Measurements from ENCODE around the gene ADGRV1.

The ADGRV1 gene

GRCh38 chr5:90561766-90562165 lies 3.2 kb downstream of the ADGRV1 start:
- no peak for DNase-seq (ENCODE audit: extremely low read depth, insufficient read length)
- Histone ChIP-seq H3K27me3 (replicated peaks; ENCODE audit: control insufficient read depth, insufficient read depth, low read length) (peaks cover 1% of the 10 kb centered on the region), H3K4me3 (replicated peaks; ENCODE audit: low read depth, low read length) (no peak overlapping the region), H3K36me3 (ENCODE audit: control insufficient read depth, insufficient read depth, low read length) (no peaks in the 10 kb centered on the region)
- no peak for TF ChIP-seq CTCF (IDR thresholded peaks at IDR 0.05; ENCODE audit: insufficient read depth, low read length, poor library complexity, severe bottlenecking)

GRCh38 chr5:90562341-90562740 lies 3.7 kb downstream of the ADGRV1 start:
- Histone ChIP-seq H3K36me3 (ENCODE audit: control insufficient read depth, insufficient read depth, low read length) (no peaks in the 10 kb centered on the region), H3K27me3 (replicated peaks; ENCODE audit: control insufficient read depth, insufficient read depth, low read length) (peaks cover under 1% of the 10 kb centered on the region), H3K4me3 (replicated peaks; ENCODE audit: low read depth, low read length) (no peak overlapping the region)
- DNase-seq (ENCODE audit: extremely low read depth, insufficient read length) = no peak
- TF ChIP-seq CTCF (IDR thresholded peaks at IDR 0.05; ENCODE audit: insufficient read depth, low read length, poor library complexity, severe bottlenecking) = no peak

GRCh38 chr5:90563108-90563507 lies 4.5 kb downstream of the ADGRV1 start:
- H3K4me3 ChIP-seq (replicated peaks; ENCODE audit: low read depth, low read length) = no peak overlapping the region

GRCh38 chr5:90565491-90565890 lies 6.9 kb downstream of the ADGRV1 start:
- H3K27me3 ChIP-seq (replicated peaks; ENCODE audit: control insufficient read depth, insufficient read depth, low read length) = no peaks in the 10 kb centered on the region
- H3K4me3 ChIP-seq (replicated peaks; ENCODE audit: low read depth, low read length) = no peak overlapping the region
- H3K36me3 ChIP-seq (ENCODE audit: control insufficient read depth, insufficient read depth, low read length) = no peaks in the 10 kb centered on the region
- TF ChIP-seq CTCF (IDR thresholded peaks at IDR 0.05; ENCODE audit: insufficient read depth, low read length, poor library complexity, severe bottlenecking) = no peak
- no peak for DNase-seq (ENCODE audit: extremely low read depth, insufficient read length)

More at GRCh38 chr5:90563108-90563507, 4.5 kb downstream of the ADGRV1 start:
- no peaks in the 10 kb centered on the region for H3K36me3 ChIP-seq (ENCODE audit: control insufficient read depth, insufficient read depth, low read length)
- H3K27me3 ChIP-seq (replicated peaks; ENCODE audit: control insufficient read depth, insufficient read depth, low read length) = no peaks in the 10 kb centered on the region
- no peak for DNase-seq (ENCODE audit: extremely low read depth, insufficient read length)
- TF ChIP-seq CTCF (IDR thresholded peaks at IDR 0.05; ENCODE audit: insufficient read depth, low read length, poor library complexity, severe bottlenecking) = no peak

- TF ChIP-seq CTCF (IDR thresholded peaks at IDR 0.05; ENCODE audit: insufficient read depth, low read length, poor library complexity, severe bottlenecking) = no peak
- Histone ChIP-seq H3K27me3 (replicated peaks; ENCODE audit: control insufficient read depth, insufficient read depth, low read length) (no peaks in the 10 kb centered on the region), H3K36me3 (ENCODE audit: control insufficient read depth, insufficient read depth, low read length) (no peaks in the 10 kb centered on the region), H3K4me3 (replicated peaks; ENCODE audit: low read depth, low read length) (no peak overlapping the region)
- no peak for DNase-seq (ENCODE audit: extremely low read depth, insufficient read length)
Measured at GRCh38 chr5:90569084-90569483, 10.5 kb downstream of the ADGRV1 start.

- Histone ChIP-seq H3K4me3 (replicated peaks; ENCODE audit: low read depth, low read length) (no peak overlapping the region), H3K36me3 (ENCODE audit: control insufficient read depth, insufficient read depth, low read length) (no peaks in the 10 kb centered on the region), H3K27me3 (replicated peaks; ENCODE audit: control insufficient read depth, insufficient read depth, low read length) (no peaks in the 10 kb centered on the region)
- DNase-seq (ENCODE audit: extremely low read depth, insufficient read length) = no peak
- TF ChIP-seq CTCF (IDR thresholded peaks at IDR 0.05; ENCODE audit: insufficient read depth, low read length, poor library complexity, severe bottlenecking) = no peak
Measured at GRCh38 chr5:90570034-90570433, 11.4 kb downstream of the ADGRV1 start.

All from GM06990 (cell line).